ENCODE measurements around the gene F2.

Gene F2

DNA sequence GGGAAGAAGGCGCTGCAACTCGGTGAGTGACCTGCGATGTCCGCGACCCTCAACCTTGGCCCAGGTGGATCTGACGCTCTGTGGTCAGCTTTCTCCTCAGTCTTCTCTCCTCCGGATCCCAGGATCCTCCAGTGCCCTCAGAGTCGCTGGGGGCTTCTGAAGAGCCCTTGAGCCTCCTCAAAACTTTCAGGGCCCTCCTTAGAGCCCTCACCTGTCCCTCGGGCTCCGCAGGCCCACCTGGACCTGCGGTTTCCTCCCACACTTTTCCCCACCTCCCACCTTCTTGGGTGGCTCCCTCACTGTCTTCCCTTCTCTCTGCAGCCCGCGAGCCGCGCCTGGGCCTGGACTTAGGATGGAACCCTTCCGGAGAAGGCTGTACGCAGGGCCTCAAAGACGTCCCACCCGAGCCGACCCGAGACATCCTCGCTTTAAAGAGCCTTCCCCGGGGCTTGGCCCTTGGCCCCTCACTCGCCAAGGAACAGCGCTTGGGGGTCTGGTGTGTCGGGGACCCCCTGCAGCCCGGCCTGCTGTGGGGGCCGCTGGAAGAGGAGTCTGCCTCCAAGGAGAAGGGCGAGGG lies 17.8 kb upstream of the F2 start:
- TF ChIP-seq TAF1 (IDR thresholded peaks at IDR 0.05; ENCODE audit: borderline replicate concordance, insufficient read depth, low read length) (no peak), FOXP2 (optimal IDR thresholded peaks at IDR 0.05; ENCODE audit: borderline replicate concordance, extremely low read depth, extremely low read length, insufficient read depth) (no peak), SIN3A (IDR thresholded peaks at IDR 0.05; ENCODE audit: borderline replicate concordance, insufficient read depth, low read length) (no peak), REST (IDR thresholded peaks at IDR 0.05; ENCODE audit: insufficient read depth in 1 of 2, low read depth in 2 of 2, low read length in 2 of 2) (no peak), POLR2AphosphoS5 (IDR thresholded peaks at IDR 0.05; ENCODE audit: low read depth, low read length) (no peak)

DNA sequence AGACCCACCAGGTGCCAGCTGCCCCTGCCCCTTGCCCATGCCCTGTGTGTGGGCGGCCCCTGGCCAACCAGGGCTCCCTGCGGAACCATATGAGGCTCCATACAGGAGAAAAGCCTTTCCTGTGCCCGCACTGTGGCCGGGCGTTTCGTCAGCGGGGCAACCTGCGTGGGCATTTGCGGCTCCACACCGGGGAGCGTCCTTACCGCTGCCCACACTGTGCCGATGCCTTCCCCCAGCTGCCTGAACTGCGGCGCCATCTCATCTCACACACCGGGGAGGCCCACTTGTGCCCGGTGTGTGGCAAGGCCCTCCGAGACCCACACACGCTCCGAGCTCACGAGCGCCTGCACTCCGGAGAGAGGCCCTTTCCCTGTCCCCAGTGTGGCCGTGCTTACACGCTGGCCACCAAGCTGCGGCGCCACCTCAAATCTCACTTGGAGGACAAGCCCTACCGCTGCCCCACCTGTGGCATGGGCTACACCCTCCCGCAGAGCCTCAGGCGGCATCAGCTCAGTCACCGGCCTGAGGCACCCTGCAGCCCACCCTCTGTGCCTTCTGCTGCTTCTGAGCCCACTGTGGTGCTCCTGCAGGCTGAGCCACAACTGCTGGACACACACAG lies 13.8 kb upstream of the F2 start:
- TF ChIP-seq FOXP2 (optimal IDR thresholded peaks at IDR 0.05; ENCODE audit: borderline replicate concordance, extremely low read depth, extremely low read length, insufficient read depth) (no peak), SIN3A (IDR thresholded peaks at IDR 0.05; ENCODE audit: borderline replicate concordance, insufficient read depth, low read length) (no peak), REST (IDR thresholded peaks at IDR 0.05; ENCODE audit: insufficient read depth in 1 of 2, low read depth in 2 of 2, low read length in 2 of 2) (no peak), TAF1 (IDR thresholded peaks at IDR 0.05; ENCODE audit: borderline replicate concordance, insufficient read depth, low read length) (no peak), POLR2AphosphoS5 (IDR thresholded peaks at IDR 0.05; ENCODE audit: low read depth, low read length) (no peak)

GRCh38 chr11:46706886-46707285 lies 12.1 kb upstream of the F2 start:
- peak; percentile 2; the same call in 1 of the 2 replicates for TF ChIP-seq POLR2AphosphoS5 (IDR thresholded peaks at IDR 0.05; ENCODE audit: low read depth, low read length)
- TF ChIP-seq REST (IDR thresholded peaks at IDR 0.05; ENCODE audit: insufficient read depth in 1 of 2, low read depth in 2 of 2, low read length in 2 of 2): no peak
- no peak for TF ChIP-seq SIN3A (IDR thresholded peaks at IDR 0.05; ENCODE audit: borderline replicate concordance, insufficient read depth, low read length)

GRCh38 chr11:46710821-46711269 lies 8.2 kb upstream of the F2 start:
- TF ChIP-seq POLR2AphosphoS5 (IDR thresholded peaks at IDR 0.05; ENCODE audit: low read depth, low read length) (no peak), REST (IDR thresholded peaks at IDR 0.05; ENCODE audit: insufficient read depth in 1 of 2, low read depth in 2 of 2, low read length in 2 of 2) (no peak), TAF1 (IDR thresholded peaks at IDR 0.05; ENCODE audit: borderline replicate concordance, insufficient read depth, low read length) (no peak), SIN3A (IDR thresholded peaks at IDR 0.05; ENCODE audit: borderline replicate concordance, insufficient read depth, low read length) (no peak), FOXP2 (optimal IDR thresholded peaks at IDR 0.05; ENCODE audit: borderline replicate concordance, extremely low read depth, extremely low read length, insufficient read depth) (no peak)

All from PFSK-1 (cell line).